T-cell (primary cell): ENCODE results near the gene HECTD1. TPM values are rescaled to one million over a fixed set of nuclear protein-coding genes. Genes with fewer than 3 reads are reported as not detected.
A peak's percentile ranks its signal among the peaks of the same experiment; 100 is the strongest.

Source experiments
- ATAC-seq, 4 experiments: fragments of 200-7000 bp in 3 of 4; fragments of 150-1000 bp in 1 of 4; cut with Tn5 transposase; replicated peaks in 1 of 4; 1 replicate in 3 of 4; 2 replicates in 1 of 4; pipeline ENCODE4 v1.10.0; 2021; ENCODE audit warnings: moderate library complexity in 3 of 4, mild to moderate bottlenecking in 2 of 4, moderate number of reproducible peaks in 1 of 4
- CTCF ChIA-PET, 2 donors: fragments of 300-600 bp; sonication (Branson Sonifier 250); formaldehyde crosslinking; loops; one replicate each; lab custom pipeline; 2022; ENCODE audit warnings: antibody characterized with exemption in 2 of 2; lab: Charles Lee
- POLR2A ChIA-PET, 2 donors: fragments of 300-600 bp; sonication (Branson Sonifier 250); formaldehyde crosslinking; loops; one replicate each; lab custom pipeline; 2022; ENCODE audit warnings: antibody characterized with exemption in 2 of 2; lab: Charles Lee
- DNase-seq, 35 experiments: peaks; one replicate each; pipeline versions ENCODE4 v3.0.0 to v3.0.0-alpha.2; 2013 to 2023
- H3K27ac ChIP-seq: one replicate; pipeline ENCODE4 v1.5.1; 2013; ENCODE audit warnings: low read length
- H3K27me3 ChIP-seq, 2 experiments: replicated peaks in 1 of 2; 1 replicate in 1 of 2; 2 replicates in 1 of 2; pipeline versions ENCODE4 v1.6.1 to v1.7.0; 2013; ENCODE audit warnings: low read length in 1 of 2, mixed read lengths in 1 of 2; ENCODE audit not compliant: control insufficient read depth in 2 of 2, insufficient read depth in 2 of 2; ENCODE audit errors: extremely low read depth in 1 of 2
- H3K36me3 ChIP-seq, 2 donors: 1 replicate in 1 of 2; 2 replicates in 1 of 2; pipeline versions ENCODE4 v1.6.1 to v1.7.0; 2013; ENCODE audit warnings: low read length in 1 of 2; ENCODE audit not compliant: control insufficient read depth in 2 of 2, insufficient read depth in 1 of 2; ENCODE audit errors: extremely low read depth in 1 of 2
- H3K4me1 ChIP-seq, 2 experiments: 1 replicate in 1 of 2; 2 replicates in 1 of 2; pipeline versions ENCODE4 v1.6.1 to v1.7.0; 2013; ENCODE audit warnings: low read length in 2 of 2, mixed read lengths in 1 of 2; ENCODE audit not compliant: insufficient read depth in 2 of 2, control insufficient read depth in 1 of 2; ENCODE audit errors: extremely low read depth in 1 of 2
- H3K4me3 ChIP-seq, 2 donors: 1 replicate in 1 of 2; 2 replicates in 1 of 2; pipeline versions ENCODE4 v1.5.1 to v1.7.0; 2013; ENCODE audit warnings: mild to moderate bottlenecking in 2 of 2, low read length in 1 of 2, moderate library complexity in 1 of 2; ENCODE audit not compliant: control insufficient read depth in 1 of 2; ENCODE audit errors: extremely low read depth in 1 of 2
- H3K9me3 ChIP-seq: 2 replicates; pipeline ENCODE4 v1.7.0; 2013
- H3K27ac Mint-ChIP-seq, 2 donors: one replicate each; pipeline ENCODE4 v1.8.0; 2020 to 2021; ENCODE audit warnings: mild to moderate bottlenecking in 2 of 2, mixed read lengths in 2 of 2
- H3K27me3 Mint-ChIP-seq, 2 donors: one replicate each; pipeline ENCODE4 v1.8.0; 2021 to 2022; ENCODE audit warnings: mixed read lengths in 2 of 2
- H3K36me3 Mint-ChIP-seq: one replicate; pipeline ENCODE4 v1.8.0; 2021; ENCODE audit warnings: mixed read lengths
- H3K4me1 Mint-ChIP-seq, 3 donors: one replicate each; pipeline ENCODE4 v1.8.0; 2020 to 2022; ENCODE audit warnings: mixed read lengths in 3 of 3, mild to moderate bottlenecking in 1 of 3
- H3K4me3 Mint-ChIP-seq, 3 donors: one replicate each; pipeline ENCODE4 v1.8.0; 2020 to 2022; ENCODE audit warnings: mild to moderate bottlenecking in 3 of 3, mixed read lengths in 3 of 3, moderate library complexity in 3 of 3
- H3K9me3 Mint-ChIP-seq, 3 donors: one replicate each; pipeline ENCODE4 v1.8.0; 2020 to 2022; ENCODE audit warnings: mixed read lengths in 3 of 3
- WGBS: methylation state at CpG from one replicate; pipeline ENCODE4 v1.1.5; 2013; ENCODE audit warnings: missing lambda C conversion rate; ENCODE audit not compliant: insufficient coverage; 5-methylcytosine and 5-hydroxymethylcytosine counted together
- total RNA-seq, 35 experiments: library from RNA in 6 of 35; stranded (reverse) in 6 of 35; fragments of 120-200 nt in 1 of 35; gene quantifications; one replicate each; pipeline versions ENCODE4 v1.2.1 to v1.2.4 and lab custom pipeline; 2013 to 2026

The HECTD1 gene
- total RNA-seq, 5 donors from 2014 or later (not counting 1 experiment from before 2014, with no cell fraction given) = 118 to 194 (median 132) TPM

DNA sequence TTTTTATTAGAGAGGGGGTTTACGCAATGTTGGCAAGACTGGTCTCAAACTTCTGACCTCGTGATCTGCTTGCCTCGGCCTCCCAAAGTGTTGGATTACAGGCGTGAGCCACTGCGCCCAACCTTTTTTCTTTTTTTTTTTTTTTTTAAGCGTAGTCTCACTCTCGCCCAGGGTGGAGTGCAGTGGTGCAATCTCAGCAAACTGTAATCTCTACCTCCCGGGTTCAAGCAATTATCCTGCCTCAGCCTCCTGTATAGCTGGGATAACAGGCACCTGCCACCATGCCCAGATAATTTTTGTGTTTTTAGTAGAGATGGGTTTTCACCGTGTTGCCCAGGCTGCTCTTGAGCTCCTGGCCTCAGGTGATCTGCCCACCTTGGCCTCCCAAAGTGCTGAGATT lies 8.8 kb upstream of the HECTD1 start:
- no peak overlapping the region for H3K4me3 Mint-ChIP-seq
- no peaks in the 10 kb centered on the region for H3K36me3 Mint-ChIP-seq
- no peaks in the 10 kb centered on the region for H3K9me3 Mint-ChIP-seq
- peaks cover 0 to 2% of the 10 kb centered on the region in 2 experiments for H3K27me3 ChIP-seq
- CTCF ChIA-PET = no interaction called here
- peaks cover 0 to 2% (median 0%) of the 10 kb centered on the region in 3 donors for H3K4me1 Mint-ChIP-seq
- no peak for DNase-seq
- no peak overlapping the region for H3K27ac ChIP-seq
- no peaks in the 10 kb centered on the region for H3K4me1 ChIP-seq
- no peaks in the 10 kb centered on the region for H3K36me3 ChIP-seq
- H3K4me3 ChIP-seq = no peak overlapping the region
- ATAC-seq = no peak
- no peaks in the 10 kb centered on the region for H3K27me3 Mint-ChIP-seq
- no peaks in the 10 kb centered on the region for H3K9me3 ChIP-seq
- WGBS = 100% methylated on average over 1 of the region's 9 CpGs
- no peak overlapping the region for H3K27ac Mint-ChIP-seq
- POLR2A ChIA-PET = no interaction called here

DNA sequence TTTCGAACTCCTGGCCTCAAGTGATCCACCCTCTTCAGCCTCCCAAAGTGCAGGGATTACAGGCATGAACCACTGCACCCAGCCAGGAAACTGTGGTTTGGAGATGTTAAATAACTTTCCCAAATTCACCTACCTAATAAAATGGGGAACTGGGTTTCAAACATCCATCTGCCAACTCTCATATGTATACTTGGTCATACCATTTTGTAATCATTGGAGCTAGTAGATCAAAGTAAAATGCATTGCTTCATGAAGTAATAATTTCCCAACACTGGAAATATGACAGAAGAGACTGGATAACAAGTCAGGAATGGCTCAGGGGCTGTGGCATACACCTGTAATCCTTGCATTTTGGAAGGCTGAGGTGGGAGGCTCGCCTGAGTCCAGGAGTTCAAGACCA lies 5.3 kb upstream of the HECTD1 start:
- CTCF ChIA-PET = no interaction called here
- Histone ChIP-seq H3K4me3 (no peak overlapping the region), H3K9me3 (no peaks in the 10 kb centered on the region), H3K36me3 (no peaks in the 10 kb centered on the region), H3K27ac (no peak overlapping the region), H3K4me1 (peaks cover 15 to 31% of the 10 kb centered on the region in 2 experiments), H3K27me3 (no peaks in the 10 kb centered on the region)
- H3K9me3 Mint-ChIP-seq = no peaks in the 10 kb centered on the region
- H3K27me3 Mint-ChIP-seq = no peaks in the 10 kb centered on the region
- DNase-seq (no peak), ATAC-seq (no peak)
- peaks cover 22 to 32% (median 32%) of the 10 kb centered on the region in 3 donors for H3K4me1 Mint-ChIP-seq
- POLR2A ChIA-PET = no interaction called here
- no CpG with 5 or more reads among the region's 2 CpGs for WGBS
- H3K27ac Mint-ChIP-seq = no peak overlapping the region
- no peaks in the 10 kb centered on the region for H3K36me3 Mint-ChIP-seq
- no peak overlapping the region for H3K4me3 Mint-ChIP-seq

DNA sequence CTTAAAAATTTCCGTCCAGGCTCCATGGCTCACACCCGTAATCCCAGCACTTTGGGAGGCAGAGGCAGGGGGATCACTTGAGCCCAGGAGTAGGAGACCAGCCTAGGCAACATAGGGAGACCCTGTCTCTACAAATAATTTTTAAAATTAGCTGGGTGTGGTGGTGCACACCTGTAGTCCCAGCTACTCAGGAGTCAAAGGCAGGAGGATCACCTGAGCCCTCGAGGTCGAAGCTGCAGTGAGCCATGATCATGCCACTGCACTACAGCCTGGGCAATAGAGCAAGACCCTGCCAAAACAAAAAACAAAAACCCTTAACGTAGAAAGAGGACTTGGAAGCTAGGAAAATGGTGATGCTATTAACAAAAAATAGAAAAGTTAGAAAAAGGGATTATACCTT lies 2.0 kb upstream of the HECTD1 start:
- Mint-ChIP-seq H3K9me3 (no peaks in the 10 kb centered on the region), H3K27me3 (no peaks in the 10 kb centered on the region), H3K4me1 (peaks cover 39 to 51% (median 51%) of the 10 kb centered on the region in 3 donors), H3K4me3 (peak overlapping the region in 1 of 3 donors; percentile 92), H3K27ac (peak overlapping the region in 1 of 2 donors; percentile 49), H3K36me3 (peaks cover 4% of the 10 kb centered on the region)
- Histone ChIP-seq H3K27ac (no peak overlapping the region), H3K9me3 (no peaks in the 10 kb centered on the region), H3K27me3 (no peaks in the 10 kb centered on the region), H3K4me3 (no peak overlapping the region), H3K36me3 (no peaks in the 10 kb centered on the region), H3K4me1 (peaks cover 23 to 33% of the 10 kb centered on the region in 2 experiments)
- ATAC-seq (no peak), DNase-seq (no peak)
- ChIA-PET CTCF (interaction anchor here (0.6 to 0.7 kb wide), 4 partner anchors 15 to 284 kb away, joined by 4 to 6 read pairs (median 4); no protein-coding TSS in a partner anchor), POLR2A (interaction anchor here (0.5 to 1.0 kb wide), 3 partner anchors 16 to 99 kb away, joined by 3 to 4 read pairs (median 3); no protein-coding TSS in a partner anchor)
- 96% methylated on average over 3 of the region's 5 CpGs for WGBS

DNA sequence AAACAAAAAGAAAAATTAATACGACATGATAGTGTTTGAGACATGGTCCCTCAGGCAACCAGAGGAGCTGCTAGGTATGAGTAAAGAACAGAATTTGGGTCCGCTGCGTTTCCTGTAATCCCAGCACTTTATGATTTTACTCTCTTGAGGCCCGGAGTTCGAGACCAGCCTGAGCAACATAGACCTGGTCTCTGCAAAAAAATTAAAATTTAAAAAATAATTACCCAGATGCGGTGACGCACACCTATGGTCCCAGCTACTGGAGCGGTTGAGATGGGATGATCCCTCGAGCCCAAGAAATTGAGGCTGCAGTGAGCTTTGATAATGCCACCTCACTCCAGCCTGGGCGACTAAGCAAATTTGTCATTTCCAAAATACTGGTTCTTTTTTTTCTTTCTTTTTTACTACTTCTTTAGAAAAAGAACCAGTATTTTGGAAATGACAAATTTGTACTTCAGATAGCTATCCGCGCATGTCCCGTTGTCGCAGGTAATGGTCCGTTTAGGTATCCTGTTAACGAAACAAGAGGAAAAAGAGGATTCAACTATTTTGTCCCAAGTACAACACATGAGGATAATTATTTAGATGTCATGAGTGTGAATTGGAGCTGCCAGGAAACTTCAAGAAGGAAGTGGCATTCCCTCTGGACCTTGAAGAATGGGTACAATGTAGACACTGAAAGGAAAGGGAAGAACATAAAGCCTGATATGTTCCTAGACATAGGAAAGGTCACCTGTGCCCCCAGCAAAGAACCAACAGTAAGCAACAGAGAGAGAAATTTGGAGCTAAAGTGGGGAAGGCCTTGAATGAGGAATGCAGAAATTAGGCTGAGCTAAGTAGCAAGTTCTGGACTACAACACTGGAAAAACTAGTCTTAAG lies 1.2 kb upstream of the HECTD1 start:
- Histone ChIP-seq H3K27me3 (no peaks in the 10 kb centered on the region), H3K4me3 (peak overlapping the region; percentile 75 to 90), H3K9me3 (no peaks in the 10 kb centered on the region), H3K27ac (peak overlapping the region; percentile 96), H3K4me1 (peaks cover 23 to 33% of the 10 kb centered on the region in 2 experiments), H3K36me3 (peaks cover 0 to 3% of the 10 kb centered on the region in 2 donors)
- H3K9me3 Mint-ChIP-seq = no peaks in the 10 kb centered on the region
- DNase-seq = peak in 6 of 35 experiments; percentile 5 to 54 (median 20)
- peaks cover 10% of the 10 kb centered on the region for H3K36me3 Mint-ChIP-seq
- 90% methylated on average over 2 of the region's 16 CpGs for WGBS
- ChIA-PET POLR2A (interaction anchor here (0.6 to 1.3 kb wide), 5 partner anchors 12 to 185 kb away, joined by 3 to 17 read pairs (median 3); no protein-coding TSS in a partner anchor), CTCF (interaction anchor here (0.6 to 1.9 kb wide), 8 partner anchors 11 to 150 kb away, joined by 3 to 13 read pairs (median 4); no protein-coding TSS in a partner anchor)
- peaks cover 45 to 58% (median 58%) of the 10 kb centered on the region in 3 donors for H3K4me1 Mint-ChIP-seq
- H3K27me3 Mint-ChIP-seq = no peaks in the 10 kb centered on the region
- H3K27ac Mint-ChIP-seq = peak overlapping the region; percentile 99
- H3K4me3 Mint-ChIP-seq = peak overlapping the region; percentile 91 to 96 (median 92)
- ATAC-seq = no peak

DNA sequence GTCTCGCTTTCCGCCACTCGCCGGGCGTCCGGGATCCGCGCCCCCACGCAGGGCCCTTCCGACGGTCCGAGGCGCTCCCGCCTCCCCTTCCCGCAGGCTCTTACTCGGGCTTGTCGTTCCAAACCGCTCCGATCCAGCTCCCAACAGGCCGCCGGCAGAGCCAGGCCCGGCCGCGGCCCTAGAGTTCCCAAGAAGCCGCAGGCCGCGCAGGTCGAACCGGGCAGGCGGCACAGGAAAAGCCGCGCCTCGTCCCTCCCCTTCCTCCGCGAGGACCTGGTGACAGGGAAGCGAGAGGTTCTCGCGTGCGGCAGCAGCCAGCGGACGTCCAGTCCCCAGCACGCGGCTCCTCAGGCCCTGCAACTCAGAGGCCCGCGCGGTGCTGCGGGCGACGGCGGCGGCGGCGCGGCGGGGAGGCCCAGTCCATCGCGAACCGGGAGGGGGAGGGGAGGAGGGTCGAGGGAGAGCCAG lies 272 bp downstream of the HECTD1 start:
- ChIA-PET POLR2A (interaction anchor here in 1 of 2 donors (1.0 to 1.2 kb wide), 2 partner anchors 45 to 181 kb away, joined by 3 to 5 read pairs; no protein-coding TSS in a partner anchor), CTCF (interaction anchor here in 1 of 2 donors (0.9 to 1.9 kb wide), 4 partner anchors 20 to 83 kb away, joined by 3 to 13 read pairs (median 4); no protein-coding TSS in a partner anchor)
- H3K27ac ChIP-seq = peak overlapping the region; percentile 95
- Mint-ChIP-seq H3K9me3 (no peaks in the 10 kb centered on the region), H3K27me3 (no peaks in the 10 kb centered on the region), H3K36me3 (peaks cover 20% of the 10 kb centered on the region), H3K4me1 (peaks cover 57 to 69% (median 69%) of the 10 kb centered on the region in 3 donors), H3K4me3 (peak overlapping the region; percentile 89 to 92 (median 90)), H3K27ac (peak overlapping the region; percentile 93 to 95)
- H3K4me1 ChIP-seq = peaks cover 23 to 33% of the 10 kb centered on the region in 2 experiments
- under 1% methylated on average over 54 of the region's 59 CpGs for WGBS
- no peaks in the 10 kb centered on the region for H3K27me3 ChIP-seq
- ATAC-seq (peak in 3 of 4 experiments; percentile 39 to 54 (median 54)), DNase-seq (peak in 1 of 35 experiments; percentile 86)
- peaks cover 3% of the 10 kb centered on the region in 2 donors for H3K36me3 ChIP-seq
- H3K9me3 ChIP-seq = no peaks in the 10 kb centered on the region
- H3K4me3 ChIP-seq = peak overlapping the region; percentile 67 to 87
